Left ventricle myocardium inferior (tissue), 1 donor: ENCODE data around the gene AP3D1. TPM values are rescaled to one million over a fixed set of nuclear protein-coding genes. Genes with fewer than 3 reads are reported as not detected.

ENCODE experiments used
- DNase-seq: peaks from one replicate; pipeline ENCODE4 v3.0.0-alpha.2; 2020
- H3K27ac ChIP-seq: fragments of 200-600 bp; replicated peaks from 2 replicates; pipeline ENCODE4 v1.8.0; 2021
- H3K27me3 ChIP-seq: fragments of 200-600 bp; 2 replicates; pipeline ENCODE4 v1.8.0; 2021; ENCODE audit warnings: low read depth
- H3K36me3 ChIP-seq: fragments of 200-600 bp; 2 replicates; pipeline ENCODE4 v1.8.0; 2021
- H3K4me1 ChIP-seq: fragments of 200-600 bp; 2 replicates; pipeline ENCODE4 v1.8.0; 2021
- H3K4me3 ChIP-seq: fragments of 200-600 bp; 2 replicates; pipeline ENCODE4 v1.8.0; 2021; ENCODE audit warnings: mild to moderate bottlenecking, moderate library complexity
- H3K9me3 ChIP-seq: fragments of 200-600 bp; replicated peaks from 2 replicates; pipeline ENCODE4 v1.8.0; 2021
- CTCF ChIP-seq: fragments of 200-600 bp; IDR thresholded peaks from 2 replicates; pipeline ENCODE4 v1.8.0; 2021; ENCODE audit warnings: antibody characterized with exemption, mild to moderate bottlenecking, borderline replicate concordance
- intact Hi-C: fragments of 100-400 bp; cut with micrococcal nuclease; formaldehyde crosslinking; loops from one replicate; pipeline ENCODE4 v1.11.0; 2022
- total RNA-seq: library from RNA; stranded (reverse); fragmentation: NEBNext Ultra II Directional; extraction: Animal tissue kit (Norgen Biotek cat#: 25700); gene quantifications from one replicate; pipeline ENCODE4 v1.2.1, GENCODE V29; 2021
- donor health status: DM: no; HTN: yes; CAD: no; lungs with severe emphysema.

AP3D1 gene
- total RNA-seq, 1 donor from 2014 or later, result 75.4 TPM

- peaks cover 56% of the 10 kb centered on the region for H3K36me3 ChIP-seq
- intact Hi-C loops, result no loop called here
- no peaks in the 10 kb centered on the region for H3K27me3 ChIP-seq
- no peak overlapping the region for H3K27ac ChIP-seq
- no peak overlapping the region for H3K4me3 ChIP-seq
- H3K4me1 ChIP-seq, result no peaks in the 10 kb centered on the region
- no peak for DNase-seq
- TF ChIP-seq CTCF, result no peak
- no peaks in the 10 kb centered on the region for H3K9me3 ChIP-seq
Measured at GRCh38 chr19:2197270-2197669, 45.9 kb upstream of the AP3D1 start.

- Histone ChIP-seq H3K4me3 (no peak overlapping the region), H3K9me3 (no peaks in the 10 kb centered on the region), H3K4me1 (no peaks in the 10 kb centered on the region), H3K27ac (no peak overlapping the region), H3K36me3 (peaks cover 70% of the 10 kb centered on the region), H3K27me3 (no peaks in the 10 kb centered on the region)
- DNase-seq, result no peak
- TF ChIP-seq CTCF, result no peak
- intact Hi-C loops, result no loop called here
Measured at GRCh38 chr19:2195914-2196313, 44.5 kb upstream of the AP3D1 start.

DNA sequence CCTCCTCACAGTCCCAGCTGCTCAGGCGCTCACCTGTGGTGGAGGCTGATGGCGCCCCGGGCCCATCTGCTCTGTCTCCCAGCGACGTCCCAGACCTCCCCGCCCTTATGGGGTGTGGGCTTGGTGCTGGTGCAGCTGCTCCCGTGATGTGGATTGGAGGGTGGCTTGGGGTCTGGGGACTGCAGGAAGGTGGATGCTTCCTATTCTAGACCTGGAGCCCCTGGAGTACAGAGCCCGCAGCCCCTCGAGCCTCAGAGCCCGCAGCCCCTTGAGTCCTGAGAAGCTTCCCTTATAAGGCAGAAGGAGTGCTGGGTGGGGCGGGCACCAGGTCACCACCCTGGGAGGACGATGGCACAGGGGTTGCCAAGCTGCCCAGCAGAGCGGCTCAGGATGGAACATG lies 44.0 kb upstream of the AP3D1 start:
- H3K4me1 ChIP-seq, result no peaks in the 10 kb centered on the region
- intact Hi-C loops, result no loop called here
- no peak for DNase-seq
- no peak overlapping the region for H3K4me3 ChIP-seq
- TF ChIP-seq CTCF, result no peak
- H3K27me3 ChIP-seq, result no peaks in the 10 kb centered on the region
- H3K27ac ChIP-seq, result no peak overlapping the region
- H3K36me3 ChIP-seq, result peaks cover 69% of the 10 kb centered on the region
- H3K9me3 ChIP-seq, result no peaks in the 10 kb centered on the region

- H3K27me3 ChIP-seq, result no peaks in the 10 kb centered on the region
- no peak for TF ChIP-seq CTCF
- intact Hi-C loops, result no loop called here
- peaks cover 7% of the 10 kb centered on the region for H3K4me1 ChIP-seq
- H3K36me3 ChIP-seq, result peaks cover 66% of the 10 kb centered on the region
- no peak for DNase-seq
- no peaks in the 10 kb centered on the region for H3K9me3 ChIP-seq
- H3K4me3 ChIP-seq, result no peak overlapping the region
- no peak overlapping the region for H3K27ac ChIP-seq
Measured at GRCh38 chr19:2194513-2195078, 43.2 kb upstream of the AP3D1 start.

- Histone ChIP-seq H3K27ac (no peak overlapping the region), H3K4me3 (no peak overlapping the region), H3K36me3 (peaks cover 72% of the 10 kb centered on the region), H3K9me3 (no peaks in the 10 kb centered on the region), H3K4me1 (peaks cover 15% of the 10 kb centered on the region), H3K27me3 (no peaks in the 10 kb centered on the region)
- no peak for TF ChIP-seq CTCF
- no peak for DNase-seq
- intact Hi-C loops, result no loop called here
Measured at GRCh38 chr19:2193807-2194206, 42.4 kb upstream of the AP3D1 start.
